NCI-H1694 (cell line): Measurements from ENCODE around the gene GPR158.

Experiments used
- DNase-seq: peaks from one replicate; lab custom pipeline; 2025; lab: John Stamatoyannopoulos, UW

GPR158 gene

DNA sequence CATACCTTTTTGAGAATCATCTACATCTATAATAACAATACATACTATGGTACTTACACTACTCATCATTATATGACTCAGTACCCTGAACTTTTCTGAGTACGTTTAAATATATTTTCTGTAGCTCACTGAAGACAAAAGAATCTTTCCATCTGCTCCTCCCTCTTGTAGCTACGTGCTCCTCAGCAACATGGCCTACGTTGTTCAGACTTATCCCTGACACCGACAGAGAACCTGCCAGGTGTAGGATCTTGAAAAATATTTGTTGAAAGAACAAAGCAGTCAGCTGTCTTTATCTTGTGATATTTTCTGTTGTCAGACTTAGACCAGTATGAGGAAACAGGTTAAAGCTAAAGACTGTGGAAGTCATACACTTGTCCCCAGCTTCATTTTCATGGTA, 403.3 kb downstream of the GPR158 start:
- DNase-seq, result no peak

DNA sequence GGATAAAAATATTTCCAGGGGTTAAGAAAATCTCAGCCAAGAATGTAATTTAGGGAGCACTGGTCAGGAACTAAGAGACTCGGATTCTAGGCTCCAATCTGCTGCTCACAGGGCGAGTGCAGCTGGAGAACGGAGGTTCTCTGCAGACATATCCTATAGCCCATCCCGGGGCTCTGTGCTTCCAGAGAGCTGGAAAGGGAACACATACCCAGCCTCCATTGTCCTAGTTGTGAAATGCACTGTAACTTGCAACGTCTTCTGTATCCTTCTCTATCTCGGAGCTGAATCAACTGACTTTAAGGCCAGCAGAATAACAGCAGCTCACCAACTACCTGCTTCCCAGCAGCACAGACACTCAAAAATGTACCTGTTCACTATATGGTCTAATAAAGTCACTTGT, 408.2 kb downstream of the GPR158 start:
- no peak for DNase-seq

DNA sequence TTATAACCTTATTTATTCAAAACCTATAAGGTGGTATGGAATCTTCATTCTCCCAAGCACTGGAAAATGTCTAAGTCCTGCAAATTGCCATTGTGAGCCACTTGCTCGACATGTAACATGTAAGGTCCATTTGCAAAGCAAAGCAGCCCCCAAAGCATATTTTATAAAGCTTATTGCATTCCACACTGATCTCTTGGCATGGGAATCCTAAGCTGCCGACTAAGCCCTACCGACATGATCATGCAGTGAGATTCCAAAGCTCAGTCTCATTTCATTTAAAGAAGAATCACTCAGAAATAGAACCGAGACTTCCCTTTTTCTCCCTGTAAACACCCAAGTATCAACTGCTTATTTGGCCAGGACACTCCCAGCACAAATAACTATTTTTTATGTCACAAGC, 425.9 kb downstream of the GPR158 start:
- DNase-seq, result no peak

DNA sequence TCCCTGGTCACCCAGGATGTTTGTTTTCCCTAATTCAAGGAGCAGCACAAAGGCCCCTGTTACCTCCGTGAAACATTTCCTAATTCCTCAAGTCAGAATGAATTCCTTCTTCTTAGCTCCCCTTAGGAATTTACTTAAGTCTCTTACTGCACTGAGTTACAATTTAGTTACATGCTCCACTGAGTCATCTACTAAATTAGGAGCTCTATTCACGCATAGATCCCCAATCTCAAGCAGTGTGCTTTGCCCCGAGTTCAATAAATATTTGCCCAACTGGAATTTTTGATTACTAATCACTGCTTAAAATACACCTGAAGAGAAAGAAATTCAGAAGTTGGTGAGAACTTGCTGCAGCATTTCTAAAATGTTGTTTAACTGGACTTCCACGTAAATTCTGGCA, 429.8 kb downstream of the GPR158 start:
- no peak for DNase-seq

DNA sequence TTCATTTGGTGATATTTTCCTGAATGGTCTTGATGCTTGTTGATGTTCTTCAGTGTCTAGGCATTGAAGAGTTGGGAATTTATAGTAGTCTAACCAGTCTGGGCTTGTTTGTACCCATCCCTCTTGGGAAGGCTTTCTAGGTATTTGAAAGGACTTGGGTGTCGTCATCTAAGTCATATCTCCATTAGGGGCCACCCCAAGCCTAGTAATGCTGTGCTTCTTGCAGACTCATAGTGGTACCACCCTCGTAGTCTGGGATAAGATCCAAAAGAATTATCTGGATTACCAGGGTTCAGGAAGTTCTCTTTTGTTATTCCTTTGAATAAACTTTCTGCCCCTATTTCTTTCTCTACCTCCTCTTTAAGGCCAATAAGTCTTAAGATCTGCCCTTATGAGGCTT, 439.9 kb downstream of the GPR158 start:
- no peak for DNase-seq

DNA sequence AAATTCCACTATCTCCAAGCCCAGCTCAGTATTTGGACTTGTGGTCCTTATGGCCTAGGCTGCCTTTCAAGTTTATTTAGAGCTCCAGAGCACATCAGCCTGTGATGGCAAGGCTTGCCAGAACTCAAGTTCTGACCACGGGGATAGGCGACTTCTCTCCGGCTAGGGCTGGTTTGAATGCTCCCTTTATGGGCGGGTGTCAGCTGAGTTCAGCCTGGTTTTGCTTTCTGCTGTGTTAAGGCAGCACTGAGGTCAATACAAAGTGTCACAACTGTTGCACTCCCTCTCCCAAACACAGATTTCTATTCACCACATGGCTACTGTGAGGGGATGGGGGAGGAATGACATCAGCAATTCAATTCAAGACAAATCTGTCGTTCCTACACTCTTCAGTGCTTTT, 441.1 kb downstream of the GPR158 start:
- no peak for DNase-seq

DNA sequence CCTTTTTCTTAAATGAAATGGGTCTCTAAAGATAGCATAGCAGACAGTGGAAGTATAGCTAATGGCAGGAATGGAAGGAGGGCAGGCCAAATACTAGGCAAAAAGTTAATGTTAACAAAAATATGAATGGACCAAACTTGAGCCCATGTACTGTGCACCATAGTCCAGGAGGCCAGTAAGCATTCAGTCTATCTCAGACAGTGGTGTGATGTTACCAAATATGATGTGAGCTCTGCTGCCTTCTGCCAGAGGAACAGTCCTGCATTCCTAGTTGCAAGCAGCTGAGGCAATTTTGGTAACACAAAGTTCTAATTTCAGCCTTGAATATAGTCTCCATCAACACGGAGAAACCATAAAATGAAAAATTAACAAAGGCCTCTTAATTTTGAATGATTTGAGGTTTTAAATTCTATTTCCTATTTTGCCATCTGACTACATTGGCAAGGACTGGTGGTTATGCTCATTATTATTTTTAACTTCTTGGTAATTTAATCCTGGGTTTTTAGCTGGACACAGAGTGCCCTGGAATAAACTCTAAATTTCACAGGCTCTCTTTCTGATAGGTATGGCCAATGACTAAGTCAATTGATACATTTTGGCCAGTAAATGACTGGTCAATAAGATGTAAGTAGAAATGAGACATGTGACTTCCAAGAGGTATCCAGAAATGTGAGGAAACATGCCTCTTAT, 442.2 kb downstream of the GPR158 start:
- no peak for DNase-seq

DNA sequence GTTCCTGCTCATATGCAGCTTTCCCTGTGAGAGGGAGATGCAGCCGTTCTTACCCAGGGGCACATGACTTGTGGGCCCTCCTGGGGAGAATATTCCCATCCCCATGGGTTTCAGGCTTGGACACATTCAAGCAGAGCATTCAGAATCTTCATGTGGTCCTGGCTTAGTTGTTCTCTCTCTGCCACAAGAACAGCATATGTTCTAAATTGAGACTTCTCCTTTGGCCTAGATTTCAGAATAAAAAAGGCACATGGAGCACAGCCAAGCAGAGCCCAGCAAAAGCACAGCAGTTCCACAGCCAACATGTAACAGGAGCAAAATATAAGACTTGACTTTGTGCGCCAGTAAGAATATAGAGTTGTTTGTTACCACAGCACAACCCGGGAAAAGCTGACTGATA, 452.8 kb downstream of the GPR158 start:
- DNase-seq, result no peak

DNA sequence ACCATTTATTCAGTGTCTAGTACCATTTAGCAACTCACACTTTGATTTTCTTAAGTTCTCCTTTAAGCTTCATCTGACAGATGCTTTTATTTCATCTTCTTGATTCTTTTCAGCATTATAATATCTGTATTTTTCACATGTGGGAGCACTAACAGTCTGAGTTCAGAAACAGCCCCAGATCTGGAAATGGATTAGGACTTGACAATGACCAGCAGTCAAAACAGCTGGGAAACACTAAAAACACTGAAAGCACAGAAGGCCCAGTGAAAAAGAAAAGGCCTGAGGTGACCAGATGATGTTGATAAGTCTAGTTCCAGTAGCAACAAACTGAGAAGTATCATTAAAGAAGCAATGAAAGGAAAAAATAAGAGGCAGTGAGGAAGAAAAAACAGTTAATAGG, 454.5 kb downstream of the GPR158 start:
- DNase-seq, result no peak

DNA sequence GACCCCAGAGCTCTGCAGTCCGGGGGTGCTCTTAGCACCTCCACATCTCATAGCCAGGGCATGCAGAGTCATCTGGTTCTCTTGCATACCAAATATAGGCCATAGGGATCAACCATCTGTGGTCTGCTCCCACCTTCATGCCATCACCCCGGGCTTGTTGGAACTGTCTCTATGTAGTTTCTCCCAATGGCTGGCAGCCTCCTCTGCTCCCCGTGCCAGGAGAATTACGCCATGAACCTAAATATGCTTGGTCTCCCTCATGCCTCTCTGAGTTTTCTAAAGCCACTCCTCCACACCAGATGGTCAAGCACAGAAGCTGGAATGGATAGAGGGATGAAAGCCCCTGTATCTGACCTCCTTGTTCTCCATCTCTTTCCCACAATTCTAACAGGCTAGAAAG, 456.7 kb downstream of the GPR158 start:
- no peak for DNase-seq

DNA sequence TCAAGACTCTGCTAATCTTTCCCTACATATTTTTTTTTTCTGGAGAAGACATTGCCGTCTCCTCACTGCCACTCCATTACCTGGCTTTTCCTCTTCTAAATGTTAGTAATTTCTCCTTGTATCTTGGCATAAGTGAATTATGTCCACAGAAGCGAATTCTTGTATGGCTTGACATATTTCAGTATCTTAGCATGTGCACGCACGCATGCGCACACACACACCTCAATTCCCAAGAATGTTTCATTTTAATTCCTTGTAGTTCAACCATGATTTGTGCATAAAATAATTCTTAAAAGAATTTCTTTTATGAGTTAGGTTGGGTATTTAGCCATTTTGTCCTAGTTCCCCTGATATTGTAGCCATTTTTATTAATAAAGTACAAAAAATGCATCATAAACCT, 458.0 kb downstream of the GPR158 start:
- DNase-seq, result no peak

DNA sequence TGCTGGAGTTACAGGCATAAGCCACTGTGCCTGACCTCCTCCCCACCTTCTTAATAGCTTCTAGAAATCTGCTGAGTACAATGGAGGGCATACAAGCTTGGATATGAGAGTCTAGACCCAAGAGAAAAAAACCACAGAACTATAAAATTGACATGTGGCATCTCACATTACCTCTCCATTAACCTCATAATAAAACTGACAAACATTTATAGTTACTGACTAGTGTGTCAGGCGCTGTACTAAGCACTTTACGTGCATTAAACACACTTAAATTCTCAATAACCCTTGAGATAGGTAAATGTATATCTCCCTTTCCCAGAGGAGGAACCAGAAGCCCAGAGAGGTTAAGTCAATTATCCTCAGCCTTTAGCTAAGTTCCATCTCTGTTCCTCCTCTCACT, 458.7 kb downstream of the GPR158 start:
- no peak for DNase-seq

DNA sequence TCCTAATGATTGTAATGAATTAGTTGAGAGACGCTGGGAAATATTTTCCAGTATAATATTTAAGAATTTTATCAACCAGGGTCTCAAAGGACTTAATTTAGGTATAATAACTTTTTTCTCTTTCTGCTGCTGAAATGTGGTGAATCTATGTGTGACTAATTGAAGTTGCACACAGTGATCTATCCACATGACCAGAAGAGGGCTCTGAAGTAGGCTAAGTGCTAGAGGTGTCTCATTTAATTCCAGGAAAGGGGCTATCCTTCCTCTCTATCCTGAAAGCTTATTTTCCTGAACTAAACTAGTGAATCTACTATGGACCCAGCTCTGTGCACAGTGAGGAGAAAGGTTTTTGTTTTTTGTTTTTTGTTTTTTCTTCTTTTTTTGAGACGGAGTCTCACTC, 464.8 kb downstream of the GPR158 start:
- no peak for DNase-seq

DNA sequence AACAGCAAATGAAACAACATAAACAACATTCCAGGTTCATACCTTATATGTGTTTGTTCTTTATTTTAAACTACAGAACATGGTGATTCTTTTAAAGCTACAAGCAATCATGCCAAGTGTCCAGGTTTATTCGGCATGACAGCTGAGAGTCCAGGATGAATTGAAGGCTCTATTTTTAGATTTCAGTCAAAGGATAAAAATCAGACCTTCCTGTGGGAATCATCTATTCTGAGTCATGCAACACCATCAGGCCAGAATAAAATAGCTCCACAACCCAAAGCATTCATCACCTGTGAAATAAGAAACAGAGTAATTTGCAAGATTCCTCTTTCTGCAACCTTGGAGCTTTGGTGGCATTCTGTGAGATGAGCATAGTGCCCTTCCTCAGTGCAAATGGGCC, 466.8 kb downstream of the GPR158 start:
- DNase-seq, result no peak

DNA sequence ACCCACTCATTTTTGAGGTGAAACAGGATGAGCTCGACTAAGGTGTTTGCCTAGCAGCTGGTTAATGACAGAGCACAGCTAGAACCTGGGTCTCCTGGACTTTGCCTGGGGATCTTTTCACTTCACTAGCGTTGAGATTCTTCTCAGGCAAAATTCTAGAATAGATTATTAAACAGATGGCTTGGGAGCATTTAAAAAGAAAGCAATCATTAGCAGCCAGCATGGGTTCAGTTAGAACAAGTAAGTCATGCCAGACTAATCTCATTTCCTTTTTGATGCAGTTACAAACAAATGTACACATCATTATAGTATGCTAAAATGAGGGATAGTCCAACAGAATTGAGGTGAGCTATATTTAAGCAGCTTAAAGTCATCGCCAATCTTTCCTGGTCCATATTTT, 467.9 kb downstream of the GPR158 start:
- no peak for DNase-seq

DNA sequence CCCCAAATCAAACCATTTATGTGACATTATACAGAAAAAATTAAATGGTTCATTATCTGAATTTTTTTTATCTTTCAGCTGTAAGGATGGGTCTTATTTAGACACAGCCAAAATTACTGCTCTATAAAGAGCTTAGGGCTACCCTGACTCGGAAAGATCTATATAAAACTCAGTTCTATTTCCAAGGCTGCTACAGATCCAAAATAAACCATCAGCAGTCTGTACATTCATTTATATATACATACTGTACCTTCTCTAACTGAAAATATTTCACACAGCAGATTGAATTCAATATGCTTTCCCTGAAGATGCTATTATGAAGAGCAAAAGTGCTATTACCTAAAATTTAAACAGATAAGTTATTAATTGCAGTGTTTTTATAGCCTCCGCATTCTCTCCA, 471.6 kb downstream of the GPR158 start:
- DNase-seq, result no peak

DNA sequence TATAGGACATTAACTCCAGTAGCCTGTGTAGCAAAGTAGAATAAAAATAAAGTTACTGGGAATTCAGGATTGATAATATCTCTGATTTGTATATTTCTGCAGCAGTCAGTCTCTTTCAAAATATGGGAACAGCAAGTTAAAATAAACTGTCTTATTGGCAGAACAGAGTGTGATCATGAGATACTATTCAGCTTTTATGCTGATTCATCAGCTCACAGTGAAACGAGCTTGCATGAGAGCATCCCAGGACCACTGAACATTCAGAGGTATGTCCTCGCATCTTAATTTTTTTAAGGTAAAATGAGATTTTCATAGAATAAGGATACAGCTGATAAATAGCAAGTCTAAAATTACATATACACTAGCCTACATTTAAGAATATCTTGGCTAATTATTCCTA, 476.7 kb downstream of the GPR158 start:
- no peak for DNase-seq
